Hematopoietic multipotent progenitor cell treated with erythropoietin and hydrocortisone succinate and interleukin-3 and kit ligand, for 17 days (in vitro differentiated cells): ENCODE results near the gene CEP112.

Experiments
- DNase-seq: peaks from one replicate; pipeline ENCODE4 v3.0.0-alpha.2; 2015; ENCODE audit warnings: low spot score

Gene CEP112

GRCh38 chr17:66191593-66192377, at the start of gene CEP112:
CEP112 (minus strand) TSS chr17:66192133.
- DNase-seq: peak; percentile 33

- no peak for DNase-seq
Measured at GRCh38 chr17:66240630-66241029, 48.7 kb upstream of the CEP112 start.

GRCh38 chr17:66240013-66240412, 48.1 kb upstream of the CEP112 start:
- no peak for DNase-seq

GRCh38 chr17:66235377-66235994, 43.6 kb upstream of the CEP112 start:
- no peak for DNase-seq

- DNase-seq: no peak
Measured at GRCh38 chr17:66234611-66235010, 42.7 kb upstream of the CEP112 start.

- no peak for DNase-seq
Measured at GRCh38 chr17:66233023-66233753, 41.3 kb upstream of the CEP112 start.

GRCh38 chr17:66230922-66231591, 39.1 kb upstream of the CEP112 start:
- no peak for DNase-seq

- DNase-seq: no peak
Measured at GRCh38 chr17:66229783-66230538, 38.0 kb upstream of the CEP112 start.

- no peak for DNase-seq
Measured at GRCh38 chr17:66228887-66229782, 37.2 kb upstream of the CEP112 start, which contains the start of gene APOH. APOH (minus strand) TSS chr17:66229415; CDS start chr17:66229379, 36 bp downstream.

- no peak for DNase-seq
Measured at GRCh38 chr17:66227212-66228045, 35.5 kb upstream of the CEP112 start.

GRCh38 chr17:66222798-66223350, 30.9 kb upstream of the CEP112 start:
- DNase-seq: no peak

GRCh38 chr17:66221755-66222530, 30.0 kb upstream of the CEP112 start:
- no peak for DNase-seq

GRCh38 chr17:66221343-66221742, 29.4 kb upstream of the CEP112 start:
- no peak for DNase-seq

GRCh38 chr17:66220079-66220835, 28.3 kb upstream of the CEP112 start:
- DNase-seq: no peak

- no peak for DNase-seq
Measured at GRCh38 chr17:66215529-66215911, 23.6 kb upstream of the CEP112 start.

- no peak for DNase-seq
Measured at GRCh38 chr17:66214884-66215528, 23.1 kb upstream of the CEP112 start.
